ENCODE results near the gene MACO1.

Gene MACO1

GRCh38 chr1:25536124-25536523, 105.4 kb downstream of the MACO1 start:
- Histone ChIP-seq H3K27ac (ENCODE audit: low read depth, low read length, severe bottlenecking) (no peak overlapping the region), H3K4me3 (ENCODE audit: extremely low read depth, insufficient read depth, low read length, poor library complexity, severe bottlenecking) (no peak overlapping the region), H3K9me3 (ENCODE audit: control insufficient read depth, low read length) (no peaks in the 10 kb centered on the region), H3K36me3 (ENCODE audit: control insufficient read depth, insufficient read depth, low read length) (no peaks in the 10 kb centered on the region), H3K4me1 (ENCODE audit: control insufficient read depth, insufficient read depth, low read length, poor library complexity, severe bottlenecking) (no peaks in the 10 kb centered on the region)
- WGBS, 2 experiments (ENCODE audit: insufficient coverage in 2 of 2): 93 to 96% methylated on average over 3 of the region's 3 CpGs

GRCh38 chr1:25537153-25537831, 106.6 kb downstream of the MACO1 start:
- H3K27ac ChIP-seq (ENCODE audit: low read depth, low read length, severe bottlenecking): no peak overlapping the region
- no peaks in the 10 kb centered on the region for H3K4me1 ChIP-seq (ENCODE audit: control insufficient read depth, insufficient read depth, low read length, poor library complexity, severe bottlenecking)
- H3K36me3 ChIP-seq (ENCODE audit: control insufficient read depth, insufficient read depth, low read length): no peaks in the 10 kb centered on the region
- no peaks in the 10 kb centered on the region for H3K9me3 ChIP-seq (ENCODE audit: control insufficient read depth, low read length)
- WGBS, 2 experiments (ENCODE audit: insufficient coverage in 2 of 2): 53 to 64% methylated on average over 5 of the region's 7 CpGs
- H3K4me3 ChIP-seq (ENCODE audit: extremely low read depth, insufficient read depth, low read length, poor library complexity, severe bottlenecking): no peak overlapping the region

GRCh38 chr1:25538191-25538767, 107.6 kb downstream of the MACO1 start:
- H3K27ac ChIP-seq (ENCODE audit: low read depth, low read length, severe bottlenecking): no peak overlapping the region
- no peaks in the 10 kb centered on the region for H3K4me1 ChIP-seq (ENCODE audit: control insufficient read depth, insufficient read depth, low read length, poor library complexity, severe bottlenecking)
- no peak overlapping the region for H3K4me3 ChIP-seq (ENCODE audit: extremely low read depth, insufficient read depth, low read length, poor library complexity, severe bottlenecking)
- H3K9me3 ChIP-seq (ENCODE audit: control insufficient read depth, low read length): no peaks in the 10 kb centered on the region
- H3K36me3 ChIP-seq (ENCODE audit: control insufficient read depth, insufficient read depth, low read length): no peaks in the 10 kb centered on the region
- WGBS, 2 experiments (ENCODE audit: insufficient coverage in 2 of 2): 67 to 83% methylated on average over 2 to 4 of the region's 4 CpGs

- no peak overlapping the region for H3K4me3 ChIP-seq (ENCODE audit: extremely low read depth, insufficient read depth, low read length, poor library complexity, severe bottlenecking)
- 91 to 96% methylated on average over 12 of the region's 13 CpGs for WGBS, 2 experiments (ENCODE audit: insufficient coverage in 2 of 2)
These were observed 110.1 kb downstream of the MACO1 start for GRCh38 chr1:25540750-25541342.

GRCh38 chr1:25541425-25541824, 110.7 kb downstream of the MACO1 start:
- no peak overlapping the region for H3K4me3 ChIP-seq (ENCODE audit: extremely low read depth, insufficient read depth, low read length, poor library complexity, severe bottlenecking)
- no peaks in the 10 kb centered on the region for H3K36me3 ChIP-seq (ENCODE audit: control insufficient read depth, insufficient read depth, low read length)
- peaks cover 4% of the 10 kb centered on the region for H3K4me1 ChIP-seq (ENCODE audit: control insufficient read depth, insufficient read depth, low read length, poor library complexity, severe bottlenecking)
- WGBS, 2 experiments (ENCODE audit: insufficient coverage in 2 of 2): 78 to 100% methylated on average over 1 of the region's 1 CpG
- H3K27ac ChIP-seq (ENCODE audit: low read depth, low read length, severe bottlenecking): no peak overlapping the region
- no peaks in the 10 kb centered on the region for H3K9me3 ChIP-seq (ENCODE audit: control insufficient read depth, low read length)

More at GRCh38 chr1:25540750-25541342, 110.1 kb downstream of the MACO1 start:
- no peaks in the 10 kb centered on the region for H3K36me3 ChIP-seq (ENCODE audit: control insufficient read depth, insufficient read depth, low read length)
- peaks cover 4% of the 10 kb centered on the region for H3K4me1 ChIP-seq (ENCODE audit: control insufficient read depth, insufficient read depth, low read length, poor library complexity, severe bottlenecking)
- H3K9me3 ChIP-seq (ENCODE audit: control insufficient read depth, low read length): no peaks in the 10 kb centered on the region
- H3K27ac ChIP-seq (ENCODE audit: low read depth, low read length, severe bottlenecking): no peak overlapping the region

GRCh38 chr1:25541889-25542658, 111.4 kb downstream of the MACO1 start:
- no peak overlapping the region for H3K27ac ChIP-seq (ENCODE audit: low read depth, low read length, severe bottlenecking)
- H3K4me1 ChIP-seq (ENCODE audit: control insufficient read depth, insufficient read depth, low read length, poor library complexity, severe bottlenecking): peaks cover 4% of the 10 kb centered on the region
- no peaks in the 10 kb centered on the region for H3K9me3 ChIP-seq (ENCODE audit: control insufficient read depth, low read length)
- H3K4me3 ChIP-seq (ENCODE audit: extremely low read depth, insufficient read depth, low read length, poor library complexity, severe bottlenecking): no peak overlapping the region
- 89 to 91% methylated on average over 8 of the region's 8 CpGs for WGBS, 2 experiments (ENCODE audit: insufficient coverage in 2 of 2)
- H3K36me3 ChIP-seq (ENCODE audit: control insufficient read depth, insufficient read depth, low read length): no peaks in the 10 kb centered on the region

- Histone ChIP-seq H3K4me1 (ENCODE audit: control insufficient read depth, insufficient read depth, low read length, poor library complexity, severe bottlenecking) (peaks cover 4% of the 10 kb centered on the region), H3K9me3 (ENCODE audit: control insufficient read depth, low read length) (no peaks in the 10 kb centered on the region), H3K36me3 (ENCODE audit: control insufficient read depth, insufficient read depth, low read length) (no peaks in the 10 kb centered on the region), H3K4me3 (ENCODE audit: extremely low read depth, insufficient read depth, low read length, poor library complexity, severe bottlenecking) (peak overlapping the region; percentile 70), H3K27ac (ENCODE audit: low read depth, low read length, severe bottlenecking) (no peak overlapping the region)
- WGBS, 2 experiments (ENCODE audit: insufficient coverage in 2 of 2): 45% methylated on average over 4 of the region's 7 CpGs; no CpG with 5 or more reads in 1 of the 2 experiments
These were observed 112.3 kb downstream of the MACO1 start for GRCh38 chr1:25543005-25543424.

GRCh38 chr1:25543425-25544242, 112.9 kb downstream of the MACO1 start, which contains the start of gene LDLRAP1:
Gene LDLRAP1 (plus strand): TSS chr1:25543606. CDS start chr1:25543699, 93 bp downstream.
- H3K36me3 ChIP-seq (ENCODE audit: control insufficient read depth, insufficient read depth, low read length): no peaks in the 10 kb centered on the region
- H3K4me1 ChIP-seq (ENCODE audit: control insufficient read depth, insufficient read depth, low read length, poor library complexity, severe bottlenecking): peaks cover 4% of the 10 kb centered on the region
- no peaks in the 10 kb centered on the region for H3K9me3 ChIP-seq (ENCODE audit: control insufficient read depth, low read length)
- WGBS, 2 experiments (ENCODE audit: insufficient coverage in 2 of 2): 0 to 1% methylated on average over 69 to 91 of the region's 99 CpGs
- no peak within 1 kb of the TSS for H3K27ac ChIP-seq (ENCODE audit: low read depth, low read length, severe bottlenecking)
- peak within 1 kb of the TSS; percentile 70 for H3K4me3 ChIP-seq (ENCODE audit: extremely low read depth, insufficient read depth, low read length, poor library complexity, severe bottlenecking)

- Histone ChIP-seq H3K27ac (ENCODE audit: low read depth, low read length, severe bottlenecking) (no peak overlapping the region), H3K4me3 (ENCODE audit: extremely low read depth, insufficient read depth, low read length, poor library complexity, severe bottlenecking) (peak overlapping the region; percentile 70), H3K36me3 (ENCODE audit: control insufficient read depth, insufficient read depth, low read length) (no peaks in the 10 kb centered on the region), H3K4me1 (ENCODE audit: control insufficient read depth, insufficient read depth, low read length, poor library complexity, severe bottlenecking) (peaks cover 7% of the 10 kb centered on the region), H3K9me3 (ENCODE audit: control insufficient read depth, low read length) (no peaks in the 10 kb centered on the region)
- WGBS, 2 experiments (ENCODE audit: insufficient coverage in 2 of 2): 19 to 21% methylated on average over 23 of the region's 25 CpGs
These were observed 113.6 kb downstream of the MACO1 start for GRCh38 chr1:25544243-25544764.

GRCh38 chr1:25544819-25545218, 114.1 kb downstream of the MACO1 start:
- no peaks in the 10 kb centered on the region for H3K36me3 ChIP-seq (ENCODE audit: control insufficient read depth, insufficient read depth, low read length)
- no peak overlapping the region for H3K27ac ChIP-seq (ENCODE audit: low read depth, low read length, severe bottlenecking)
- H3K4me1 ChIP-seq (ENCODE audit: control insufficient read depth, insufficient read depth, low read length, poor library complexity, severe bottlenecking): peaks cover 12% of the 10 kb centered on the region
- no peaks in the 10 kb centered on the region for H3K9me3 ChIP-seq (ENCODE audit: control insufficient read depth, low read length)
- 75 to 77% methylated on average over 2 of the region's 6 CpGs for WGBS, 2 experiments (ENCODE audit: insufficient coverage in 2 of 2)
- H3K4me3 ChIP-seq (ENCODE audit: extremely low read depth, insufficient read depth, low read length, poor library complexity, severe bottlenecking): no peak overlapping the region
